Kidney (tissue), 14 donors: Measurements from ENCODE around the gene TEN1. TPM values are rescaled to one million over a fixed set of nuclear protein-coding genes. Genes with fewer than 3 reads are reported as not detected.

Experiments used
- DNase-seq, 5 donors: peaks; one replicate each; pipeline ENCODE4 v3.0.0-alpha.2; 2013 to 2020
- FAIRE-seq: peaks from 2 replicates; lab custom pipeline; 2012; peaks lifted over from hg19 to GRCh38; lab: Jason Lieb, UNC
- H3K27ac ChIP-seq, 2 donors: one replicate each; pipeline ENCODE4 v1.7.0; 2013; ENCODE audit warnings: low read depth in 2 of 2, low read length in 2 of 2, inconsistent platforms in 1 of 2
- H3K27me3 ChIP-seq: one replicate; pipeline ENCODE4 v1.7.1; 2013; ENCODE audit warnings: low read length, inconsistent platforms; ENCODE audit not compliant: control insufficient read depth, insufficient read depth
- H3K36me3 ChIP-seq, 3 donors: one replicate each; pipeline versions ENCODE4 v1.7.0 to v1.7.1; 2013; ENCODE audit warnings: low read length in 3 of 3, control low read depth in 1 of 3, inconsistent platforms in 1 of 3; ENCODE audit not compliant: insufficient read depth in 3 of 3, control insufficient read depth in 2 of 3
- H3K4me1 ChIP-seq, 3 donors: one replicate each; pipeline versions ENCODE4 v1.7.0 to v1.7.1; 2013; ENCODE audit warnings: low read length in 3 of 3, inconsistent platforms in 1 of 3, low read depth in 1 of 3; ENCODE audit not compliant: control insufficient read depth in 2 of 3, insufficient read depth in 2 of 3
- H3K4me3 ChIP-seq, 3 donors: one replicate each; pipeline versions ENCODE4 v1.7.0 to v1.8.1; 2013; ENCODE audit warnings: low read length in 3 of 3, control low read depth in 1 of 3, inconsistent platforms in 1 of 3
- H3K9ac ChIP-seq, 3 donors: one replicate each; pipeline versions ENCODE4 v1.7.0 to v1.7.1; 2013; ENCODE audit warnings: low read length in 3 of 3, control low read depth in 1 of 3, inconsistent platforms in 1 of 3
- H3K9me3 ChIP-seq, 3 donors: one replicate each; pipeline versions ENCODE4 v1.7.0 to v1.7.1; 2013; ENCODE audit warnings: low read length in 3 of 3, control low read depth in 1 of 3, inconsistent platforms in 1 of 3; ENCODE audit not compliant: control insufficient read depth in 2 of 3, insufficient read depth in 1 of 3
- intact Hi-C: fragments of 100-400 bp; cut with DNase I; formaldehyde crosslinking; loops from one replicate; pipeline ENCODE4 v1.11.1; 2022
- polyA plus RNA-seq: library from polyadenylated mRNA; stranded (reverse); fragments of 350-450 nt; fragmentation: Illumina TruSeq; extraction: RNeasy Lipid Tissue Mini Kit (QIAGEN cat#74804); gene quantifications from one replicate; pipeline ENCODE4 v1.2.3, GENCODE V29; 2014; ENCODE audit warnings: low read depth, low replicate concordance; ENCODE audit not compliant: insufficient read depth
- total RNA-seq: library from RNA; stranded (reverse); fragmentation: NEBNext Ultra II Directional; extraction: Animal tissue kit (Norgen Biotek cat#: 25700); gene quantifications from one replicate; pipeline ENCODE4 v1.2.1, GENCODE V29; 2021
- TF ChIP-seq, protein P1 (sequence below): IDR thresholded peaks from 3 replicates; pipeline ENCODE4 v1.5.1; 2012; ENCODE audit warnings: mild to moderate bottlenecking, moderate library complexity, borderline replicate concordance; ENCODE audit not compliant: insufficient read depth; ENCODE audit errors: extremely low read depth
- donor health status: control.
- donor health status: control.
- donor health status: control.
- donor health status: control.
- donor health status: control.
- donor health status: DM: yes; HTN: yes; CAD: no.
- donor health status: Normal renal cell carcinoma (clear cell type).

The TEN1 gene
- total and polyA plus RNA-seq, 2 donors from 2014 or later = 21.3 to 40.8 TPM

DNA sequence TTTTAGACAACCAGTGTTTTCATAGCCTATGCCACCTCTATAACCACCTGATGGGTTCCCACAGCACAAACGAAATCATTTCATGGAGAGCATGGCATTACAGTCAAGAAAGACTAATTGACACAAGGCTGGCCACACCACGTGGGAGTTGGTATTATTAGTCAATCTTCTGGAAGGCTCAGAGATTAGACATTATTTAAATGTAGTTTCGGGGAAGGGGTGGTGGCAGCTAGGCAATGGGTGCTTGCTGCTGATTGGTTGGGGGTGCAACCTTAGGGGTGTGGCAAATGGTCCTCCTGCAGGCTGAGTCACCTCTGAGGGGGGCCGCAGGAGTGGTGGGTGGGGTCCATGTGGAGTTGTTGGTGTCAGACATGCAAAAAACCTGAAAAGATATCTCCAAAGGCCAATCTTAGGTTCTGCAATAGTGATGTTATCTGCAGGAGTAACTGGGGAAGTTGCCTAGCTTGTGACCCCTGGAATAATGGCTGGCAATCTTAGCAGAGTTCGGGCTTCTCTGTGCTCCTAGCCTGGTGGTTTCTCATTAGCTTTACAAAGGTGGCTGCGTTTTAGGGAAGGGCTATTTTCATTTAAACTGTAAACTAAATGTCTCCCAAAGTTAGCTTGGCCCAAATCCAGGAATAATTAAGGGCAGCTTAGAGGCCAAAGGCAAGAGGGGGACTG lies 4.6 kb downstream of the TEN1 start:
- no peaks in the 10 kb centered on the region for H3K27me3 ChIP-seq
- H3K9me3 ChIP-seq = no peaks in the 10 kb centered on the region
- H3K36me3 ChIP-seq = peaks cover 0 to 5% (median 0%) of the 10 kb centered on the region in 3 donors
- H3K4me1 ChIP-seq = peaks cover 2 to 8% (median 6%) of the 10 kb centered on the region in 3 donors
- H3K27ac ChIP-seq = peak overlapping the region; percentile 26 to 32
- H3K9ac ChIP-seq = no peak overlapping the region
- no peak for FAIRE-seq
- TF ChIP-seq, protein P1, sequence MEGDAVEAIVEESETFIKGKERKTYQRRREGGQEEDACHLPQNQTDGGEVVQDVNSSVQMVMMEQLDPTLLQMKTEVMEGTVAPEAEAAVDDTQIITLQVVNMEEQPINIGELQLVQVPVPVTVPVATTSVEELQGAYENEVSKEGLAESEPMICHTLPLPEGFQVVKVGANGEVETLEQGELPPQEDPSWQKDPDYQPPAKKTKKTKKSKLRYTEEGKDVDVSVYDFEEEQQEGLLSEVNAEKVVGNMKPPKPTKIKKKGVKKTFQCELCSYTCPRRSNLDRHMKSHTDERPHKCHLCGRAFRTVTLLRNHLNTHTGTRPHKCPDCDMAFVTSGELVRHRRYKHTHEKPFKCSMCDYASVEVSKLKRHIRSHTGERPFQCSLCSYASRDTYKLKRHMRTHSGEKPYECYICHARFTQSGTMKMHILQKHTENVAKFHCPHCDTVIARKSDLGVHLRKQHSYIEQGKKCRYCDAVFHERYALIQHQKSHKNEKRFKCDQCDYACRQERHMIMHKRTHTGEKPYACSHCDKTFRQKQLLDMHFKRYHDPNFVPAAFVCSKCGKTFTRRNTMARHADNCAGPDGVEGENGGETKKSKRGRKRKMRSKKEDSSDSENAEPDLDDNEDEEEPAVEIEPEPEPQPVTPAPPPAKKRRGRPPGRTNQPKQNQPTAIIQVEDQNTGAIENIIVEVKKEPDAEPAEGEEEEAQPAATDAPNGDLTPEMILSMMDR = no peak
- H3K4me3 ChIP-seq = no peak overlapping the region
- peak in 1 of 5 donors; percentile 79 for DNase-seq
- intact Hi-C loops = no loop called here

DNA sequence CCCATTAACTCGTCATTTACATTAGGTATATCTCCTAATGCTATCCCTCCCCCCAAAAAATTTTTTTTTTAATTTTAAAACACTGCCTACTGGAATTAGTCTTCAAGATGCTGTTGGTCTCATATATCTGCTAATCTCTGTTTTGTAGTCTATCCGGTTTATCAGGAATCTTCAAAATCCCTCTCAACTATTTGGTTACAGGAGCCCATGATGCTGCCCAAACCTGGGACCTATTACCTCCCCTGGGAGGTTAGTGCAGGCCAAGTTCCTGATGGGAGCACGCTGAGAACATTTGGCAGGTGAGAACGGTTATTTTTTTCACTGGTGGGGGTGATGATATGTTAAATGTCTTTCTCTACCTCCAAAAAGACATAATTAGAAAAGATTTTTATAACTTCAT lies 6.9 kb downstream of the TEN1 start:
- no peak overlapping the region for H3K4me3 ChIP-seq
- H3K9ac ChIP-seq = no peak overlapping the region
- H3K4me1 ChIP-seq = peaks cover 2 to 8% (median 6%) of the 10 kb centered on the region in 3 donors
- TF ChIP-seq, protein P1 = no peak
- intact Hi-C loops = no loop called here
- FAIRE-seq (no peak), DNase-seq (no peak)
- no peaks in the 10 kb centered on the region for H3K27me3 ChIP-seq
- H3K27ac ChIP-seq = no peak overlapping the region
- H3K9me3 ChIP-seq = no peaks in the 10 kb centered on the region
- peaks cover 0 to 5% (median 0%) of the 10 kb centered on the region in 3 donors for H3K36me3 ChIP-seq

DNA sequence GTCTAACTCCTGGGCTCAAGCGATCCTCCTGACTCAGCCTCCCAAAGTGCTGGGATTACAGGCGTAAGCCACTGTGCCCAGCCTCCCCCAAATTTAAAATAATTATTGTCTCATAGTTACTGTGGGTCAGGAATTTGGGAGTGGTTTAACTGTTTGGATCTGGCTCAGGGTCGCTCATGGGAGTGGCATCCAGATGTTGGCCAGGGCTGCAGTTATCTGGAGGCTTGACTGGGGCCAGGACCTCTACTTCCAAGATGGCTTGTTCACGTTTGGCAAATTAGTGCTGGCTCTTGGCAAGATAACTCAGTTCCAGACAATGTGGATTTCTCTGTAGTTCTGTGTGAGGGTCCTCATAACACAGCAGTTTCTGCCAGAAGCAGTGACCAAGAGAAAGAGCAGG lies 8.0 kb downstream of the TEN1 start:
- DNase-seq (peak in 1 of 5 donors; percentile 12), FAIRE-seq (no peak)
- intact Hi-C loops = no loop called here
- TF ChIP-seq, protein P1 = no peak
- Histone ChIP-seq H3K36me3 (peaks cover 0 to 10% (median 4%) of the 10 kb centered on the region in 3 donors), H3K9me3 (no peaks in the 10 kb centered on the region), H3K4me3 (no peak overlapping the region), H3K9ac (no peak overlapping the region), H3K4me1 (peaks cover 2 to 8% (median 6%) of the 10 kb centered on the region in 3 donors), H3K27me3 (no peaks in the 10 kb centered on the region), H3K27ac (no peak overlapping the region)
